ENCODE results near the gene ARHGEF12.
A peak's percentile ranks its signal among the peaks of the same experiment; 100 is the strongest.

Gene ARHGEF12

GRCh38 chr11:120394119-120394518 is 57.9 kb downstream of the ARHGEF12 start:
- DNase-seq (ENCODE audit: low read depth, low spot score), result no peak
- TF ChIP-seq EZH2 (IDR thresholded peaks at IDR 0.05), result no peak

GRCh38 chr11:120395778-120396177 is 59.6 kb downstream of the ARHGEF12 start:
- DNase-seq (ENCODE audit: low read depth, low spot score), result no peak
- H3K27ac ChIP-seq, result no peak overlapping the region
- no peak overlapping the region for H3K4me3 ChIP-seq
- TF ChIP-seq FOXP2 (optimal IDR thresholded peaks at IDR 0.05; ENCODE audit: control extremely low read depth, extremely low read length, insufficient read depth) (no peak), POLR2AphosphoS5 (IDR thresholded peaks at IDR 0.05; ENCODE audit: borderline replicate concordance, low read depth, low read length) (no peak), EZH2 (IDR thresholded peaks at IDR 0.05) (no peak)
- no peaks in the 10 kb centered on the region for H3K36me3 ChIP-seq (ENCODE audit: insufficient read depth, low read length)
- peaks cover 7% of the 10 kb centered on the region; the same call in 1 of the 2 replicates for H3K9me3 ChIP-seq (ENCODE audit: low read depth, low read length)
- H3K9ac ChIP-seq (ENCODE audit: insufficient read length), result no peak overlapping the region

More at GRCh38 chr11:120394119-120394518, 57.9 kb downstream of the ARHGEF12 start:
- no peaks in the 10 kb centered on the region for H3K36me3 ChIP-seq (ENCODE audit: insufficient read depth, low read length)
- H3K9ac ChIP-seq (ENCODE audit: insufficient read length), result no peak overlapping the region
- H3K4me3 ChIP-seq, result no peak overlapping the region
- no peak overlapping the region for H3K27ac ChIP-seq
- peaks cover 7% of the 10 kb centered on the region; the same call in 1 of the 2 replicates for H3K9me3 ChIP-seq (ENCODE audit: low read depth, low read length)

- no peak for TF ChIP-seq POLR2AphosphoS5 (IDR thresholded peaks at IDR 0.05; ENCODE audit: borderline replicate concordance, low read depth, low read length)
- TF ChIP-seq FOXP2 (optimal IDR thresholded peaks at IDR 0.05; ENCODE audit: control extremely low read depth, extremely low read length, insufficient read depth), result no peak
- TF ChIP-seq EZH2 (IDR thresholded peaks at IDR 0.05), result no peak
- Histone ChIP-seq H3K4me3 (peak overlapping the region; percentile 67), H3K9me3 (ENCODE audit: low read depth, low read length) (peaks cover 7% of the 10 kb centered on the region; the same call in 1 of the 2 replicates), H3K36me3 (ENCODE audit: insufficient read depth, low read length) (no peaks in the 10 kb centered on the region), H3K9ac (ENCODE audit: insufficient read length) (peak overlapping the region; percentile 33), H3K27ac (peak overlapping the region; percentile 80)
- DNase-seq (ENCODE audit: low read depth, low spot score), result no peak
These were observed 61.9 kb downstream of the ARHGEF12 start for GRCh38 chr11:120398132-120398531.

GRCh38 chr11:120399307-120399706 is 63.1 kb downstream of the ARHGEF12 start:
- Histone ChIP-seq H3K4me3 (no peak overlapping the region), H3K9me3 (ENCODE audit: low read depth, low read length) (peaks cover 3% of the 10 kb centered on the region; the same call in 1 of the 2 replicates), H3K27ac (peak overlapping the region; percentile 92; the same call in 1 of the 2 replicates), H3K36me3 (ENCODE audit: insufficient read depth, low read length) (no peaks in the 10 kb centered on the region), H3K9ac (ENCODE audit: insufficient read length) (no peak overlapping the region)
- DNase-seq (ENCODE audit: low read depth, low spot score), result no peak
- TF ChIP-seq EZH2 (IDR thresholded peaks at IDR 0.05) (no peak), FOXP2 (optimal IDR thresholded peaks at IDR 0.05; ENCODE audit: control extremely low read depth, extremely low read length, insufficient read depth) (no peak), POLR2AphosphoS5 (IDR thresholded peaks at IDR 0.05; ENCODE audit: borderline replicate concordance, low read depth, low read length) (no peak)

- Histone ChIP-seq H3K9ac (ENCODE audit: insufficient read length) (peak overlapping the region; percentile 70), H3K4me3 (peak overlapping the region; percentile 75)
- no peak for DNase-seq (ENCODE audit: low read depth, low spot score)
These were observed 64.6 kb downstream of the ARHGEF12 start for GRCh38 chr11:120400564-120401364.

GRCh38 chr11:120401506-120401905 is 65.3 kb downstream of the ARHGEF12 start:
- Histone ChIP-seq H3K36me3 (ENCODE audit: insufficient read depth, low read length) (no peaks in the 10 kb centered on the region), H3K9me3 (ENCODE audit: low read depth, low read length) (no peaks in the 10 kb centered on the region), H3K27ac (peak overlapping the region; percentile 92), H3K4me3 (peak overlapping the region; percentile 75), H3K9ac (ENCODE audit: insufficient read length) (peak overlapping the region; percentile 70)
- TF ChIP-seq FOXP2 (optimal IDR thresholded peaks at IDR 0.05; ENCODE audit: control extremely low read depth, extremely low read length, insufficient read depth), result no peak
- no peak for TF ChIP-seq POLR2AphosphoS5 (IDR thresholded peaks at IDR 0.05; ENCODE audit: borderline replicate concordance, low read depth, low read length)
- TF ChIP-seq EZH2 (IDR thresholded peaks at IDR 0.05), result no peak
- no peak for DNase-seq (ENCODE audit: low read depth, low spot score)

More at GRCh38 chr11:120400564-120401364, 64.6 kb downstream of the ARHGEF12 start:
- peak overlapping the region; percentile 92 for H3K27ac ChIP-seq
- TF ChIP-seq FOXP2 (optimal IDR thresholded peaks at IDR 0.05; ENCODE audit: control extremely low read depth, extremely low read length, insufficient read depth) (no peak), EZH2 (IDR thresholded peaks at IDR 0.05) (no peak), POLR2AphosphoS5 (IDR thresholded peaks at IDR 0.05; ENCODE audit: borderline replicate concordance, low read depth, low read length) (no peak)
- H3K36me3 ChIP-seq (ENCODE audit: insufficient read depth, low read length), result no peaks in the 10 kb centered on the region
- no peaks in the 10 kb centered on the region; the same call in 1 of the 2 replicates for H3K9me3 ChIP-seq (ENCODE audit: low read depth, low read length)

- DNase-seq (ENCODE audit: low read depth, low spot score), result no peak
- TF ChIP-seq EZH2 (IDR thresholded peaks at IDR 0.05), result no peak
- no peak for TF ChIP-seq POLR2AphosphoS5 (IDR thresholded peaks at IDR 0.05; ENCODE audit: borderline replicate concordance, low read depth, low read length)
- no peak for TF ChIP-seq FOXP2 (optimal IDR thresholded peaks at IDR 0.05; ENCODE audit: control extremely low read depth, extremely low read length, insufficient read depth)
- no peaks in the 10 kb centered on the region for H3K9me3 ChIP-seq (ENCODE audit: low read depth, low read length)
- no peaks in the 10 kb centered on the region for H3K36me3 ChIP-seq (ENCODE audit: insufficient read depth, low read length)
- no peak overlapping the region for H3K9ac ChIP-seq (ENCODE audit: insufficient read length)
- H3K4me3 ChIP-seq, result peak overlapping the region; percentile 57
- H3K27ac ChIP-seq, result peak overlapping the region; percentile 69
These were observed 67.8 kb downstream of the ARHGEF12 start for GRCh38 chr11:120403966-120404365.

- no peak overlapping the region for H3K9ac ChIP-seq (ENCODE audit: insufficient read length)
- H3K36me3 ChIP-seq (ENCODE audit: insufficient read depth, low read length), result no peaks in the 10 kb centered on the region
- DNase-seq (ENCODE audit: low read depth, low spot score), result no peak
- TF ChIP-seq EZH2 (IDR thresholded peaks at IDR 0.05) (no peak), FOXP2 (optimal IDR thresholded peaks at IDR 0.05; ENCODE audit: control extremely low read depth, extremely low read length, insufficient read depth) (no peak), POLR2AphosphoS5 (IDR thresholded peaks at IDR 0.05; ENCODE audit: borderline replicate concordance, low read depth, low read length) (no peak)
- peak overlapping the region; percentile 57 for H3K4me3 ChIP-seq
- H3K27ac ChIP-seq, result peak overlapping the region; percentile 69
- no peaks in the 10 kb centered on the region for H3K9me3 ChIP-seq (ENCODE audit: low read depth, low read length)
These were observed 68.3 kb downstream of the ARHGEF12 start for GRCh38 chr11:120404495-120404894.

Measured in SK-N-MC (cell line).